ENCODE data around the gene CHN2. TPM values are rescaled to one million over a fixed set of nuclear protein-coding genes. Genes with fewer than 3 reads are reported as not detected.

CHN2 gene
- total RNA-seq, 1 experiment from 2014 or later, result 61.2 TPM

DNA sequence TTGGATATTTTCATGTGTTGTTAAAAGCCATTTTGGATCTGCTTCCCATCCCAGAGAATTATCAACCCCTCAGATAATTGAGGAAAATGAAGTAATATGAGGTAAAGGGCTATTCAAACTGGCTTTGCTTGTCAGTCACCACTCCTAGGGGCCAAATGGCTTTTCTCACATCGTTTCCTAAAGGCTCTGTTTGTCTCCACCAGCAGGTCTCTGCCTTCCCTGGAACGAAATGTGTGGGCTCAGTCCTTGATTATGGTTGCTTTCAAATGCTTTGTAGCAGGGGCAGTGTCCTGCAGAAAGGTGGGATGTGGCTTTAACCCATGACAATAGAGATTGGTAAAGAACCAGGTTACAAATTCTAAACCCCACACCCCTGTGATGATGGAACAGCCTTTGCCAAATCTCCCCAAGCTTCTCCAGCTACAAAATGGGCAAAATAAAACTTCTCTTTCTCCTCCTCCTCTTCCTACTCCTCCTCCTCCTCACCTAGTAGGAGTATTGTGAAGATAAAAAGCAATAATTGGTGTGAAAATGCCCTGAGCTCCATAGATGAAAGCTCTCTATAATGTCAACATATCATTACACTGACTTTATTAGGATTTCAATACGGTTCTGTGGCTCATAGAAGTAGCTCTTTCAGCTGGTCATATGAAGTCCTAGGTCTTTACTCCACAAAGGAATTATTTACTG is 127.6 kb downstream of the CHN2 start:
- BruUV-seq (replicated peaks), result no TSS peak
- POLR2A ChIA-PET (ENCODE audit: low non-redundant PET), result no interaction called here
- H3K9me3 ChIP-seq (ENCODE audit: low read depth, low read length, poor library complexity, severe bottlenecking), result no peaks in the 10 kb centered on the region
- H3K4me3 ChIP-seq (ENCODE audit: low read depth, low read length, poor library complexity, severe bottlenecking), result no peak overlapping the region
- H3K27ac ChIP-seq (ENCODE audit: low read depth, low read length, poor library complexity, severe bottlenecking), result no peak overlapping the region
- H3K36me3 ChIP-seq (ENCODE audit: insufficient read depth, low read length, poor library complexity, severe bottlenecking), result no peaks in the 10 kb centered on the region
- DNase-seq (ENCODE audit: low spot score), result no peak
- TF ChIP-seq, protein P1, sequence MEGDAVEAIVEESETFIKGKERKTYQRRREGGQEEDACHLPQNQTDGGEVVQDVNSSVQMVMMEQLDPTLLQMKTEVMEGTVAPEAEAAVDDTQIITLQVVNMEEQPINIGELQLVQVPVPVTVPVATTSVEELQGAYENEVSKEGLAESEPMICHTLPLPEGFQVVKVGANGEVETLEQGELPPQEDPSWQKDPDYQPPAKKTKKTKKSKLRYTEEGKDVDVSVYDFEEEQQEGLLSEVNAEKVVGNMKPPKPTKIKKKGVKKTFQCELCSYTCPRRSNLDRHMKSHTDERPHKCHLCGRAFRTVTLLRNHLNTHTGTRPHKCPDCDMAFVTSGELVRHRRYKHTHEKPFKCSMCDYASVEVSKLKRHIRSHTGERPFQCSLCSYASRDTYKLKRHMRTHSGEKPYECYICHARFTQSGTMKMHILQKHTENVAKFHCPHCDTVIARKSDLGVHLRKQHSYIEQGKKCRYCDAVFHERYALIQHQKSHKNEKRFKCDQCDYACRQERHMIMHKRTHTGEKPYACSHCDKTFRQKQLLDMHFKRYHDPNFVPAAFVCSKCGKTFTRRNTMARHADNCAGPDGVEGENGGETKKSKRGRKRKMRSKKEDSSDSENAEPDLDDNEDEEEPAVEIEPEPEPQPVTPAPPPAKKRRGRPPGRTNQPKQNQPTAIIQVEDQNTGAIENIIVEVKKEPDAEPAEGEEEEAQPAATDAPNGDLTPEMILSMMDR (conservative IDR thresholded peaks at IDR 0.05; ENCODE audit: low read depth, low read length), result no peak
- no peak for TF ChIP-seq EZH2 (IDR thresholded peaks at IDR 0.05; ENCODE audit: borderline replicate concordance, low read depth, low read length, poor library complexity, severe bottlenecking)
- intact Hi-C loops (cut with micrococcal nuclease; ENCODE audit: unreplicated experiment), result no loop called here
- H3K4me1 ChIP-seq (ENCODE audit: insufficient read depth, low read length, poor library complexity, severe bottlenecking), result peaks cover 47% of the 10 kb centered on the region
- CTCF ChIA-PET, result no interaction called here
- no peaks in the 10 kb centered on the region for H3K27me3 ChIP-seq (replicated peaks; ENCODE audit: insufficient read depth, low read depth, low read length, poor library complexity)

DNA sequence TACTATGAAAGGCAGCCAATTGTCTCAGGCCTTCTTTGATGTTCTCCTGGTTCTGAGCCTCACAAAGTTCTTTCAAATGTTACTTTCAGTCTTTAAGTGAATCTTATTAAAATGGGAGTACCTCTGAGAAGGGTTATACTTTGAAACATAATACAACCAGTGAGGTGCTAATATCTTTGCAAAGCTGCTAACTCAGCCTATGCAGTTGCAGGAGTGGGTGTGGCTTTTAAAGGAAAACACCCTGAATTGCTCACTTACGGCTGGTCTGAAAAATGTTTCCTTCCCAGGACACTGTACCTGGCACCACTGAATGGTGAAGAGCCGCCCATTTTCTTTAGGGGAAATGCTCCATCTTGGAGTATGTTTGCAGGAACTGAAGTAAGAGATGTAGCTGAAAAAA is 130.9 kb downstream of the CHN2 start:
- no TSS peak for BruUV-seq (replicated peaks)
- Histone ChIP-seq H3K27me3 (replicated peaks; ENCODE audit: insufficient read depth, low read depth, low read length, poor library complexity) (no peaks in the 10 kb centered on the region), H3K36me3 (ENCODE audit: insufficient read depth, low read length, poor library complexity, severe bottlenecking) (no peaks in the 10 kb centered on the region), H3K4me3 (ENCODE audit: low read depth, low read length, poor library complexity, severe bottlenecking) (no peak overlapping the region), H3K27ac (ENCODE audit: low read depth, low read length, poor library complexity, severe bottlenecking) (no peak overlapping the region), H3K9me3 (ENCODE audit: low read depth, low read length, poor library complexity, severe bottlenecking) (no peaks in the 10 kb centered on the region), H3K4me1 (ENCODE audit: insufficient read depth, low read length, poor library complexity, severe bottlenecking) (peaks cover 57% of the 10 kb centered on the region)
- POLR2A ChIA-PET (ENCODE audit: low non-redundant PET), result no interaction called here
- CTCF ChIA-PET, result no interaction called here
- no peak for TF ChIP-seq EZH2 (IDR thresholded peaks at IDR 0.05; ENCODE audit: borderline replicate concordance, low read depth, low read length, poor library complexity, severe bottlenecking)
- TF ChIP-seq, protein P1 (conservative IDR thresholded peaks at IDR 0.05; ENCODE audit: low read depth, low read length), result no peak
- intact Hi-C loops (cut with micrococcal nuclease; ENCODE audit: unreplicated experiment), result no loop called here
- no peak for DNase-seq (ENCODE audit: low spot score)

DNA sequence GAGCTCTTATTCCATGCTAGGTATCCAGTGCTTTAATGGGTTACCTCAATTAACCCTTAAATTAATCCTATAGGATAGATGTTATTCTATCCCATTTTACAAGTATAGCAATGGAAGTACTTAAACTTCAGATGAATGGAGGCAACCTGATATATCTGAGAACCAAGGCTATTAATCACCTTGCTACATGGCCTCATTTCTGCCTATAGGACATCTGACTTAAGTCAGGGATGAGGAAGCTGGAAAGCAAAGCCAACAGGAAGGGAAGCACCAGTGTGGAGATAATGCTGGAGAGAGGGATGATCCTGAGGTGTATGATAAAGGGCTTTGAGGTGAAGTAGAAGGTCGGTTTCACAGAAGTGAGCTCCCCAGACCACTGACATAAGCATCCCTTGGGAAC is 132.3 kb downstream of the CHN2 start:
- intact Hi-C loops (cut with micrococcal nuclease; ENCODE audit: unreplicated experiment), result no loop called here
- TF ChIP-seq, protein P1 (conservative IDR thresholded peaks at IDR 0.05; ENCODE audit: low read depth, low read length), result no peak
- TF ChIP-seq EZH2 (IDR thresholded peaks at IDR 0.05; ENCODE audit: borderline replicate concordance, low read depth, low read length, poor library complexity, severe bottlenecking), result no peak
- ChIA-PET POLR2A (ENCODE audit: low non-redundant PET) (no interaction called here), CTCF (no interaction called here)
- no TSS peak for BruUV-seq (replicated peaks)
- Histone ChIP-seq H3K9me3 (ENCODE audit: low read depth, low read length, poor library complexity, severe bottlenecking) (no peaks in the 10 kb centered on the region), H3K27me3 (replicated peaks; ENCODE audit: insufficient read depth, low read depth, low read length, poor library complexity) (no peaks in the 10 kb centered on the region), H3K27ac (ENCODE audit: low read depth, low read length, poor library complexity, severe bottlenecking) (peak overlapping the region; percentile 72), H3K36me3 (ENCODE audit: insufficient read depth, low read length, poor library complexity, severe bottlenecking) (no peaks in the 10 kb centered on the region), H3K4me3 (ENCODE audit: low read depth, low read length, poor library complexity, severe bottlenecking) (no peak overlapping the region), H3K4me1 (ENCODE audit: insufficient read depth, low read length, poor library complexity, severe bottlenecking) (peaks cover 61% of the 10 kb centered on the region)
- no peak for DNase-seq (ENCODE audit: low spot score)

Data from A673 (cell line).